ENCODE measurements around the gene GRIN3A.

DNA sequence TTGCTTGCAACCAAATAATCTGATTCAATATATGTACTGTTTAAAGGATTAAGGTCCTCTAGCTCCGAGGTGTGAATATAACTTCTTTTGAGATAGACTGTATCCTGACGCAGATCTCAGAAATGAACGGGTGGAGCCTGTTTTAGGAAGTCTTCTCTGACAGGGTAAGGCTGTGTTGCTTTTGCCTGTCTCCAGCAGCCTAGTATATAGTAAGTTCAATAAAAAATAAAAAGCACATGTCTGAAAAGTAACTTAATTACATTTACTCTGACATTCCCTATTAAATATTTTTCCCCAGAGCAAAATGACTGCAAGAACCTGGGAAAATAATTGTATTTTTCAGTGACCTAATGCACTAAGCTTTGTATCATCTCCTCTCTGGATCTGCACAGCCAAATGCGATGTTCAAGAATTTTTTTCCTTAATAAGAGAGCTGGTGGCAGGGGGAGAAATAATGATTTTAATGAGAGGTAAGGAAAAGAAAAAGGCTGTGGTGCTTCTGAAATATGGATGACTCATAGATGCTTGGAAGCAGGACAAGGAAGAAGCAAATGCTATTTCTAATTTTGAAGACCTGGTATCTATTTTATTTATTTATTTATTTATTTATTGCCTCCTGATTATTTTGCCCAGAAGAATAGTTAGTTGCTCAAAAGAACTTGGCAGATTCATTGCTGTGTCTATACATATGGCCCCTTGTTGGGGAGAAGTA is 151.0 kb downstream of the GRIN3A start:
- TF ChIP-seq, protein P1, sequence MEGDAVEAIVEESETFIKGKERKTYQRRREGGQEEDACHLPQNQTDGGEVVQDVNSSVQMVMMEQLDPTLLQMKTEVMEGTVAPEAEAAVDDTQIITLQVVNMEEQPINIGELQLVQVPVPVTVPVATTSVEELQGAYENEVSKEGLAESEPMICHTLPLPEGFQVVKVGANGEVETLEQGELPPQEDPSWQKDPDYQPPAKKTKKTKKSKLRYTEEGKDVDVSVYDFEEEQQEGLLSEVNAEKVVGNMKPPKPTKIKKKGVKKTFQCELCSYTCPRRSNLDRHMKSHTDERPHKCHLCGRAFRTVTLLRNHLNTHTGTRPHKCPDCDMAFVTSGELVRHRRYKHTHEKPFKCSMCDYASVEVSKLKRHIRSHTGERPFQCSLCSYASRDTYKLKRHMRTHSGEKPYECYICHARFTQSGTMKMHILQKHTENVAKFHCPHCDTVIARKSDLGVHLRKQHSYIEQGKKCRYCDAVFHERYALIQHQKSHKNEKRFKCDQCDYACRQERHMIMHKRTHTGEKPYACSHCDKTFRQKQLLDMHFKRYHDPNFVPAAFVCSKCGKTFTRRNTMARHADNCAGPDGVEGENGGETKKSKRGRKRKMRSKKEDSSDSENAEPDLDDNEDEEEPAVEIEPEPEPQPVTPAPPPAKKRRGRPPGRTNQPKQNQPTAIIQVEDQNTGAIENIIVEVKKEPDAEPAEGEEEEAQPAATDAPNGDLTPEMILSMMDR (IDR thresholded peaks at IDR 0.05; ENCODE audit: insufficient read depth, low read length, poor library complexity, severe bottlenecking) = no peak
- no peak for TF ChIP-seq EZH2phosphoT487 (conservative IDR thresholded peaks at IDR 0.05; ENCODE audit: low read length)
